ENCODE data around the gene SNX33. TPM values are rescaled to one million over a fixed set of nuclear protein-coding genes. Genes with fewer than 3 reads are reported as not detected.

SNX33 gene
- total and polyA plus RNA-seq, 2 of the 13 experiments (the other 11 are each of a cell fraction or from before 2014, with no cell fraction given): 11.0 to 11.6 TPM

DNA sequence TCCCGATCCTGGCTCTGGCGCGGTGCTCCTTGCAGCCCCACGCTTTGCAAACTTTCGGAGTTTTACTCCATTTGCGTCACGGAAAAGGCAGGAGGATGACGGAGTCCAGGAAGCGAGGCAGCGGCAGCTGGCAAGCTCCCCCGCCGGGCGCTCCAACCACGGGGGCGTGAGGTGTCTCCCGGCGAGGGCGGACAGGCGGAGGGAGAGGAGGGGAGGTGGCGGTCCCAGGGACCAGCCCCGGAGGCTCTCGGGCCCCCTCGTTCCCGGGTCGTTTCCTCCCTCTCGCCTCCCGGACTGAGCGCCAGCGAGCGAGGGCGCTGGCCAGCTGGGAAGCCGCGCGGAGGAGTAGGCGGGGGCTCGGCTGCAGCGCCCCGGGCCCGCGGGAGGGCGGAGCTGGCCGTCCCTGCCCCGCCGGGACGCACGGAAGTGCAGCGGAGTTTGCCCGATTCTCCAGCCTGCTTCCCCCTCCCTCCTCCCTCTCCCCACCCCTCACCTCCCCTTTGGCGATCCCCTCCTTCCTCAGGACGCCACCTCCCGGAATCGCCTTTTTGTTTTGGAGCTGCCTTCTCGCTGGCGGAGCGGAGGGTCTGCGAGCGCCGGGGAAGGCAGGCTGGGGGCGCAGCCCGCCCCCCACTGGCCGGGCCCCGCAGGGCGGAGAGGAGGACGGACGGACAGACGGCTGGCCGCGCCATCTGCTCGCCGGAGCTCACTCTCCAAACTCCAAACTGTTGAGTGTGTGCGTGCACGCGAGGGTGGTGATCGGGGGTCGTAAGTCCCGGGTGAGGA, at the start of gene SNX33 (continued):
- TF ChIP-seq MZF1 (CRISPR knock-in tag; IDR thresholded peaks at IDR 0.05; ENCODE audit: borderline replicate concordance) (no peak), MYPOP (CRISPR knock-in tag; IDR thresholded peaks at IDR 0.05) (peak; percentile 55; the same call in 1 of the 2 replicates), ZSCAN9 (CRISPR knock-in tag; IDR thresholded peaks at IDR 0.05; ENCODE audit: borderline replicate concordance) (no peak), NFIB (CRISPR knock-in tag; IDR thresholded peaks at IDR 0.05; ENCODE audit: borderline replicate concordance) (no peak), POLR2AphosphoS2 (IDR thresholded peaks at IDR 0.05; ENCODE audit: low read depth, low read length) (no peak), TMF1 (CRISPR knock-in tag; IDR thresholded peaks at IDR 0.05; ENCODE audit: low read depth) (peak; percentile 66), SMAD1 (CRISPR knock-in tag; IDR thresholded peaks at IDR 0.05; ENCODE audit: borderline replicate concordance, low read depth) (no peak), HNRNPUL1 (IDR thresholded peaks at IDR 0.05; ENCODE audit: low read depth, low read length) (no peak), ZBTB20 (CRISPR knock-in tag; IDR thresholded peaks at IDR 0.05; ENCODE audit: borderline replicate concordance, low read depth) (no peak; the same call in 1 of the 2 replicates), SIN3A (IDR thresholded peaks at IDR 0.05; ENCODE audit: borderline replicate concordance, low read depth, low read length) (no peak), IRF9 (CRISPR knock-in tag; IDR thresholded peaks at IDR 0.05; ENCODE audit: borderline replicate concordance) (peak; percentile 70; the same call in 1 of the 2 replicates), MAF1 (CRISPR knock-in tag; IDR thresholded peaks at IDR 0.05; ENCODE audit: borderline replicate concordance) (no peak), HNRNPLL (IDR thresholded peaks at IDR 0.05; ENCODE audit: low read depth, low read length, poor library complexity, severe bottlenecking) (peak; percentile 92), ZNF597 (CRISPR knock-in tag; IDR thresholded peaks at IDR 0.05) (no peak), ARNT2 (CRISPR knock-in tag; IDR thresholded peaks at IDR 0.05; ENCODE audit: low read depth) (no peak; the same call in 1 of the 2 replicates), ZNF12 (CRISPR knock-in tag; IDR thresholded peaks at IDR 0.05) (no peak), ZFP1 (CRISPR knock-in tag; IDR thresholded peaks at IDR 0.05) (no peak), CREB1 (IDR thresholded peaks at IDR 0.05) (0 out of 2 replicates have a peak, but pooled peaks have one; percentile 23), CREB1 (CRISPR knock-in tag; IDR thresholded peaks at IDR 0.05) (no peak), MNT (IDR thresholded peaks at IDR 0.05) (no peak)
- TF ChIP-seq, protein P1, sequence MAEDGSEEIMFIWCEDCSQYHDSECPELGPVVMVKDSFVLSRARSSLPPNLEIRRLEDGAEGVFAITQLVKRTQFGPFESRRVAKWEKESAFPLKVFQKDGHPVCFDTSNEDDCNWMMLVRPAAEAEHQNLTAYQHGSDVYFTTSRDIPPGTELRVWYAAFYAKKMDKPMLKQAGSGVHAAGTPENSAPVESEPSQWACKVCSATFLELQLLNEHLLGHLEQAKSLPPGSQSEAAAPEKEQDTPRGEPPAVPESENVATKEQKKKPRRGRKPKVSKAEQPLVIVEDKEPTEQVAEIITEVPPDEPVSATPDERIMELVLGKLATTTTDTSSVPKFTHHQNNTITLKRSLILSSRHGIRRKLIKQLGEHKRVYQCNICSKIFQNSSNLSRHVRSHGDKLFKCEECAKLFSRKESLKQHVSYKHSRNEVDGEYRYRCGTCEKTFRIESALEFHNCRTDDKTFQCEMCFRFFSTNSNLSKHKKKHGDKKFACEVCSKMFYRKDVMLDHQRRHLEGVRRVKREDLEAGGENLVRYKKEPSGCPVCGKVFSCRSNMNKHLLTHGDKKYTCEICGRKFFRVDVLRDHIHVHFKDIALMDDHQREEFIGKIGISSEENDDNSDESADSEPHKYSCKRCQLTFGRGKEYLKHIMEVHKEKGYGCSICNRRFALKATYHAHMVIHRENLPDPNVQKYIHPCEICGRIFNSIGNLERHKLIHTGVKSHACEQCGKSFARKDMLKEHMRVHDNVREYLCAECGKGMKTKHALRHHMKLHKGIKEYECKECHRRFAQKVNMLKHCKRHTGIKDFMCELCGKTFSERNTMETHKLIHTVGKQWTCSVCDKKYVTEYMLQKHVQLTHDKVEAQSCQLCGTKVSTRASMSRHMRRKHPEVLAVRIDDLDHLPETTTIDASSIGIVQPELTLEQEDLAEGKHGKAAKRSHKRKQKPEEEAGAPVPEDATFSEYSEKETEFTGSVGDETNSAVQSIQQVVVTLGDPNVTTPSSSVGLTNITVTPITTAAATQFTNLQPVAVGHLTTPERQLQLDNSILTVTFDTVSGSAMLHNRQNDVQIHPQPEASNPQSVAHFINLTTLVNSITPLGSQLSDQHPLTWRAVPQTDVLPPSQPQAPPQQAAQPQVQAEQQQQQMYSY (CRISPR knock-in tag; IDR thresholded peaks at IDR 0.05): no peak; the same call in 1 of the 2 replicates
